Measurements from ENCODE around the gene ELK3.

ELK3 gene

DNA sequence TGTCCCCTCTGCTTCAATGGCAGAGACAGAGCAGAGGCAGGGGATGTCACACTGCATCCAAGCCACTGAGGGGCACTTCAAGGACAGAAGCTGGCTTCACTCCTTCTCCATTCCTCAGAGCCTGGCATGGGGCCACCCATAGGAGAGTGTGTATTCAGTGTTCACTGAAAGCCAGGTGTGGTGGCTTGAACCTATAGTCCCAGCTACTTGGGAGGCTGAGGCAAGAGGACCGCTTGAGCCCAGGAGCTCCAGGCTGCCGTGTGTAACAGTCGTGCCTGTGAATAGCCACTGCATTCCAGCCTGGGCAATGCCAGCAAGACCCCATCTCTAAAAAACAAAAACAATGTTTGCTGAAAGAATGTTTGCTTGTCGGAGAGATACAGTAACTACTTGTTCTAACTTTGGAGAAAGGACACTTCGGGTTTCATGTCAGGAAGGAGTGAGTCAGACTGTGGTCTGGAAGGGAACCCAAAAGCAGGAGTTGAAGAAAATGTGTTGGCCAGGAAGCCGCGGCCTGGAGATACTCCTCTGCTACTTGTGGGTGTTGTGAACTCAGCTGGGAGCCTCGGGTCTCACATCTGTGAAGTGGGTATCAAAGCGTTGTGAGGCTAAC is 43.4 kb downstream of the ELK3 start:
- peak; percentile 72 for DNase-seq

DNA sequence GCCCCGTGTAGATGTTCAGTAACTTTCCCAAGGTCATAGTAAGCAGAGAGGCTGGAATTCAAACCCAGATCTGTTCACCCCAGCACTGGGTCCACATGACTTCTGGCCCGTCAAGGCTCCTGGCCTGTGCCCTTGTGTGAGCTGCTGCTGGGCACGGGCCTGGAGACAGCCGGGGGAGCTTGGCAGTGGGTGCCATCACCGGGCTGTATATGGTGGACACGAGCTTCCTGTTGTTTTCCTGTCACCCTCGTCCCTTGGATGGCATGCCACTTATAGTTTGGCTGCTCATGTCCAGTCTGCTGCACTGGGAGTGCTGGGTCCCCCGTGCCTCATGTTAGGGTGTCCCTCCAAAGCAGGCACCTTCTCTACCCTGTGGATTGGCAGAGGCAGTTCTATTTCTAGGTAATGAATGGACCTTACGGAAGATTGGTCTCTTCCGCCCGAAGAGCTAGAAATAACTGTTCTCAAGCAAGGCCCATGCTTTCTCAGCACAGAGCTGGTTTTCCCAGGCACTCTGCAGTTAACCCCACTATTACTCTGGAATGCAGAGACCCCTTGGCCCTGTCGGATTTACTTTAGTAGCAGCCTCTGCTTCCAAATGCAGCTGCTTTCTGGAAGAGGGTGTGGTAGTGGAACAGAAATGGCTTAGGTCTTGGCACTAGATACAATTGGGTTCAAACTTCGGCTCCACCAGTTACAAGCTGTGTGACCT is 44.3 kb downstream of the ELK3 start:
- no peak for DNase-seq

DNA sequence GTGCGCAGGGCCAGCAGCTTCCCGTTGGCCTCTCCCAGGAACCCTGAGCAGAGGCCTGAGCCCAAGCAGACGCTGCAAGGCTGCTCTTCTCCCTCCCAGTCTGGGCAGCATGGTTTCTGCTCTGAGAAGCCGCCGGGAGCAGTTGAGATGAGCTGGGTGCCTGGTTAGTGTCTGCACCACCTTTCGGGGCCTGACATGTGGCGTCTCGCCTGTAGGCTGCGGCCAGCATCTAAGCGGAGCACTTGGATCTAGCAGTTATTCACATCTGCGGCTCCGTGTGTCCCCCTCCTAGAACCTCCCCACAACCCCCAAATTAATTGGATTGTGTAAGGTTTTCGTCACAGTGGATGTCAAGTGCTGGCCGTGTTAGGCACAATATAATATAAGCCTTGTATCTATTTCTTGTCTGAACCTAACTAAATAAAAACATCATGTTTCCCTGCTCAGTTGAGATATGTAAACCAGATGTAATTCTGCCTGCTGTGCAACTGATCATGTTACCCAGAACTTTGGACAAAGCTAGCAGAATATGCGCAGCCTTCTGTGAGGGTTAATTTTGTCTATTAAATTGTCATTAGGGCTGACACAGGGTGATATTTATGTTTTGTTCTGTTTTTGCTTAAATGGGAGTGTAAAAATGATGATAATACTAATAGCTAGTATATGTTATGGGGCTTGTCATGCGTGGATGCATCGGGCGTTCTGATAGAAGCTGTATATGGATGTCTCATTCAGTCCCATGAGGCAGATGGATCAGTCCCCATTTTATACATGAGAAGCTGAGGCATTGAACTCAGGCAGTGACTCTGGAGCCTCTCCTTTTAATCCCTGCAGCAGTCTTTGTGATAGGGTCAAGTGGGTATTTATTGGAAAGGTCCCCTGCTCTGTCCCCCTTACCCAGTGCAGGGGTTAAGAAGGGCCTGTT is 45.8 kb downstream of the ELK3 start:
- DNase-seq: no peak

DNA sequence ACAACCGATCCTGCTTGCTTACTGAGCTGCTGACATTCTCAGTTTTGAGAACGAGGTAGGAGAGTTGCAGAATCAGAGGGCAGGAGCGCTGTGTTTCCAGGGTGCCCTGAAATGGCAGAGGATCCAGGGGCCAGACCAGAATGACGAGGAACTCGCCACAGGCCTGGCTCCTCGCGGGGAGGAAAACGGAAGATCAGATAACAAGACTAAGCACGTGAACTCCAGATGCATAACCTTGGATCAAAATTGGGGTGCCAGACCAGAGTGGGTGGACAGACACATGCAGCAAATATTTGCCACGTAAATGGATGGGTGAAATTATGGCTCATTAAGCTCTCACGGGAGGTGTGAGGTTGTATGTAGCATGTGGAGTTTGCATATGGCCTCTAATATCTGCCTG is 46.5 kb downstream of the ELK3 start:
- DNase-seq: no peak

DNA sequence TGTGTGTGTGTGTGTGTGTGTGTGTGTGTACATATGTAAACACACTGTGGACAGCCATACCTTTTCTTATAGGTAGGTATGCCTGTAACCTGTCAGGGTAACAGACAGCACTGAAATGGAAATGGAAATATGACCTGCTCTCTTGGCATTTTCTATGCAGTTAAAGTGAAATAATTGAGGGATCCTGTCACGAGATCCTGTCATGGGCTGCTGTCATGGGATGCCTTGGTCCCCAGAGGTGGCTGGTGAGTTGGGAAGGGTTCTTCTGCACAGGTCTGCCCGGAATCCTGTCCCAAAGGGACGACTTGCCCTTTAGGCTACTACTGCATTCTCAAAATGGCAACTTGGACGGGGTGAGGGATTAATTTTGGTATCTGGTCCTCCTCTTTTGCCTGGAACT is 47.3 kb downstream of the ELK3 start:
- no peak for DNase-seq

DNA sequence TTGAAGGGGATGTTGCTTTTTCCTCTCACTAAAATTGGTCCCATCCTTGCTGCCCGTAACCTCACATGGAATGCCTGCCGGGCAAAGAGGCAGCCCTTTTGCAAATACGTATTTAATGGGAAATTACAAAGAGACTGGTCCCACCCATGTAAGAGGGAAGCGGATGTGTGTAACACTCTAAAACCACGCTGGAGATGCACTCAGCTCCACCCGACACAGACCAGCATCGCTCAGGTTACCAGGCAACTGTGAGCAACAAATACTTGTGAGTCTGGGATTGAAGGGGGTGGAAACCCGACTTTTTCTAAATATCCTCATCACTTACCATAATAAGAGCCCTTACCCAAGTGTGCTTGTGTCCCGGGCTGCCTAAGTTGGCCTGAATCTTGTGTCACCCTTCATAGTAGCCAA is 47.7 kb downstream of the ELK3 start:
- peak; percentile 63 for DNase-seq

DNA sequence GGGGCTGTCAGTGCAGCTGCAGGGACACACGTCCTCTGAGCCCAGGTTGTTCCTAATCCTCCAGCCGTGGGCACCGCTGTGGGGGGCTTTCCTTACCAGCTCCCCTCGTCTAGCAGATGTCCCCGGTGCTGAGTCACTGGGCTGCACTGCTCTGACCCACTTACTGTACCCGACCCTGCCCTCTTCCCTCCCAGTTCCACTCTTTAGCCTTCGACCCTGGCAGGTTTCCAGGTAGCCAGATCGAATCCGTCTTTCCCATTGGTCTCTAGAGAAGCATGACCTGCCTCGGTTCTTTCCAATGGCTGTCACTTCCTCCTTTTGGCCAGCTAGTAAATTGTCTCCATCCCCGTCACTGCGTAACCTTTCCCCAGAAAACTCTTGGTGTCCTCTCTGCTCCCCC is 48.4 kb downstream of the ELK3 start:
- DNase-seq: no peak

DNA sequence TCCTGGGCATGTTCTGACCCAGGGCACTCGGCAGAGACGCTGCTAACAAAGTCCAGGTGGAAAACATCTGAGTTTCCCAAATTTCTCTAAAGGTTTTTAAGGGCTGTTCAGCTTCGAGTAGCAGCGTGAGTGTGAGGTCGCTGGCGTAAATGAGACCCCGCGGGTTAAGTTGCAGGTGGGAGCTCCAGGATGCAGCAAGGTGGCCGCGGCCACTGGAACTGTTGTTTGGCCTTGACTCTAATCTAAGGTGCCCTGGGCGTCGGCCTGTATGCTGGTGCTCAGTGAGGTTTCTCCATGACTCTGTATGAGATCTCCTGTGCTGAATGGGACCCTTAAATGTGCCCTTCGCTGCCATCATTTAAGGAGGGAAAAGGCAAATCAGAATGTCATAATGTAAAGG is 50.7 kb downstream of the ELK3 start:
- DNase-seq: peak; percentile 18

DNA sequence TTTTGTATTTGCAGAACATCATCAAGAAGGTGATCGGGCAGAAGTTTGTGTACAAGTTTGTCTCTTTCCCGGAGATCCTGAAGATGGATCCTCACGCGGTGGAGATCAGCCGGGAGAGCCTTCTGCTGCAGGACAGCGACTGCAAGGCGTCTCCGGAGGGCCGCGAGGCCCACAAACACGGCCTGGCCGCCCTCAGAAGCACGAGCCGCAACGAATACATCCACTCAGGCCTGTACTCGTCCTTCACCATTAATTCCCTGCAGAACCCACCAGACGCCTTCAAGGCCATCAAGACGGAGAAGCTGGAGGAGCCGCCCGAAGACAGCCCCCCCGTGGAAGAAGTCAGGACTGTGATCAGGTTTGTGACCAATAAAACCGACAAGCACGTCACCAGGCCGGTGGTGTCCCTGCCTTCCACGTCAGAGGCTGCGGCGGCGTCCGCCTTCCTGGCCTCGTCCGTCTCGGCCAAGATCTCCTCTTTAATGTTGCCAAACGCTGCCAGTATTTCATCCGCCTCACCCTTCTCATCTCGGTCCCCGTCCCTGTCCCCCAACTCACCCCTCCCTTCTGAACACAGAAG is 52.8 kb downstream of the ELK3 start:
- DNase-seq: peak; percentile 10

DNA sequence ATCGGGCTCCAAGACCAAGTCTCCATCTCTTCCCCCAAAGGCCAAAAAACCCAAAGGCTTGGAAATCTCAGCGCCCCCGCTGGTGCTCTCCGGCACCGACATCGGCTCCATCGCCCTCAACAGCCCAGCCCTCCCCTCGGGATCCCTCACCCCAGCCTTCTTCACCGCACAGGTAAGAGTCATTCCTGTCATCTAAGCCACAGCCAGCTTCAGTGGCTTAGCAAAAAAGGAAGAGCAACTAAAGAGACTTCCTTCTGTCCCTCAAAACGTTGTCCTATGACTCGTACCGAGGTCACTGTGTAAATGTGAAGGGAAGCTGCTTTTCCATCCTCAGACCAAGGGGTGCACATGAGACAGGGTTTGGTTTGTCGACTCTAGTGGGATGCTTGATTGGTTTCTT is 53.4 kb downstream of the ELK3 start:
- DNase-seq: peak; percentile 30

DNA sequence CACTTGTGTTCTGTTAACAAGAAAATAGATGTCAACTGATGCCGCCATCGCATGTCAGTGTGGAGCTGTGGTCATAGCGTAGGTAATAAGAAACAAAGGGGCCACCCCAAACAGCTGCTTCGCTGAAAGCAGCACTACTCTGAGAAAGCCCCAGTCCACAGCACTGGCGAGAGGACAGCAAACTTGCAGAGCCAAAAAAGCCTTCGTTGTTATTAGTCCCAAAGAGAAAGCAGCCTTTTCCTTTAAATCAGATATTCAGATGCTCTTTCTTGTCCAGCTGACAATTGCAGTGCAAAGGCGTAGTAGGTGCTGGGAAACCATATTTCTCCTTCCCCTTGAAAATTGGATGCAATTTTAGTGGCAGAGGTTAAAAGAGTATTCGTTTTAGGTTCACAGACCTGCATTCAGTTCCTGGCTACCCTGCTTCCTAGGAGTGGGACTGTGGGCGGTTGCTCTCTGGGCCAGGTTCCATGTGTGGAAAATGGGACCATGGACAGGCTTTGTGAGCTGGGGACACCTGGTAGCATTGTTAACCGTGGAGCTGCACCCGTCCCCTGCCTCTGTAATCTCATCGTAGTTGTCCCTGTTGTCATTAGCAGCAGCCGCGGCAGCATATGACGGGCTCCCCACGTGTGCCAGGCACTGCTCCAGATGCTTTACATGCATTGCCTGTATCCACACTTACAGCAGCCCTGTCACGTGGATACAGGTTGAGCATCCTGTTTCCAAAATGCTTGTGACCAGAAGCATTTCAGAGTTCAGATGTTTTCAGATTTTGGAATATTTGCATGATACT is 54.2 kb downstream of the ELK3 start:
- DNase-seq: peak; percentile 19

DNA sequence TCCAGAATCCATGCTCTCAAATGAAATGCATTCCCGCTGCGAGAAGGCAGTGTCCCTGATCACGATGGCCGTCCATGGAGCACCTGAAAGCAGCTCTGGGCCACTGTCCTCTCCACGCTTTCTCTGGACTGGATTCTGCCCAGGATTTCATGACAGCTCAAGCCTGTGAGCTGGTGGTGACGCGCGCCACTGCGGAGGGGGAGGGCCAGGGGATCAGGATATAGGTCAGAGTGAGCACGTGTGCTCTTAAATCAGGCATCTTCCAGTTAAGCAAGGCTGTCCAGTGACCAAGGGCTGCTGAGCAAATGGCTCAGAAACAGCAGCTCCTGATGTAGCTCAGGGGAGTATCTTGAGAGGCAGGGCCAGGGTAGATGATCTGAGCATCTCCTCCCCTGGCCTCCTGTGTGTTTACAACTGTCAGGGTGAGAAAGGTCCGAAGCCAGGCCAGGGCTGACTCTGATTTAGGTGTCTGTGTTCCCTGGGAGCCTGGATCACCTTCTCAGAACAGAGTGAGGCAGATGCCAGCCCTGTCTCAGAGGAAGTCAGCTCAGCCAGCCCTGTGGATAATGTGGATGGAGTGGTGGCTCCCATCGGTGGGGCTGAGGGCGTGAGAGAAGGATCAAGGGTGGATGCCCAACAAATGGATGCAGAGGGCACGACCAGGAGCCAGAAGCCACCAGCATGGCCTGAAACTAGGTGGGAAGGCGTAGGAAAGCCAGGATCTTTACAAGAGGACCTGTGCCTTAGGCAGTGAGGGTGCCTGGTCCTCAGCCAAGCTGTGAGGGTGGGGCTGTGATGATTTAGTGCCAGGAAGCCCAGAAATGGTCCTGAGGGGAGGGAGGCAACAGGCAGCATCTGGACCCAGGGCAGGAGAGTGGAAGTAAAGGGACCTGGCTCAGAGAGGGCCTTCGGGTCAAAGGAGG is 55.3 kb downstream of the ELK3 start:
- DNase-seq: peak; percentile 18

DNA sequence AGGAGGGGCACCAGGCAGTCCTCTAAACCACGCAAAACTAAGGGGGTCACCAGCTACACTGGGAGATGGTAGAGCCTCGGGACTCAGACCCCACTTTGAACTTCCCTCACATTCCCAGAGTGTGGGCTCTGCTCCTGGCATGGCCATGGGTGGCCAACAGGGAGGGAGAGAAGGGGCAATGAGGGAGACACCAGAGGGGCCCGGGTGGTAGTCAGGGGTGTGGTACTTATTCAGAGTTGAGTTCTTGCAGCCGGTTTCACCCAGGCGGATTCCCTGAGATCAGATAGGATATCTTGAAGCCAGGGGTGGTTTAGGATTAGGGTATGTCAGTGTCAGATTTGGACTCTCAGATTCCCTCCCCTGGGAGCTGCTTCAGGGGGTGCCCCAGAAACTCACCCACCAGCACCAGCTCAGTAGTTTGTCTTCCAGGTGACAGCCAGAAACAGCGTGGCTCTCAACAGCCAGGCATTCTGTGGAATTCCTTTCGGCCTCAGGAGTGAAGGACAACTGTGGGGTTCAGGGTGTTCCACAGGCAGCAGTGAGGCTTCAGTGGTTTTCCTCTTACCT is 56.0 kb downstream of the ELK3 start:
- no peak for DNase-seq

DNA sequence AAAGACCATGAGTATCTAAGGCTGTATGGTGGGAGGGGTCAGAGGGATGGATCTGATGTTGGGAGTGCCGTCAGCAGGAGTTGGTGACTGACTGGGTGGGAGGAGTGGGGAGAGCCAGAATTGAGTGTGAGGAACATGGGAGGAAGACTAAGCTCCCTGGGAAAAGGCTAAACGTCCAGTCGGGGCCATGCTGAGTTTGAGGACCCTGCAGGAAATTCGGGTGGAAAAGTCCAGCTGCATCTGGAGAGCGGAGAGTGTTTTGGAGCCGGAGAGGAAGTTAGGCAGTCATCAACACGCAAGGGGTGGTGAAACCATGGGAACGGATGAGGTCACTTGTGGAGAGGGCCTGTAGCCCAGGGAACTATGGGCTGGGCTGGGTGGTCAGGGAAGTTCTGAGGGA is 60.9 kb downstream of the ELK3 start:
- DNase-seq: no peak

DNA sequence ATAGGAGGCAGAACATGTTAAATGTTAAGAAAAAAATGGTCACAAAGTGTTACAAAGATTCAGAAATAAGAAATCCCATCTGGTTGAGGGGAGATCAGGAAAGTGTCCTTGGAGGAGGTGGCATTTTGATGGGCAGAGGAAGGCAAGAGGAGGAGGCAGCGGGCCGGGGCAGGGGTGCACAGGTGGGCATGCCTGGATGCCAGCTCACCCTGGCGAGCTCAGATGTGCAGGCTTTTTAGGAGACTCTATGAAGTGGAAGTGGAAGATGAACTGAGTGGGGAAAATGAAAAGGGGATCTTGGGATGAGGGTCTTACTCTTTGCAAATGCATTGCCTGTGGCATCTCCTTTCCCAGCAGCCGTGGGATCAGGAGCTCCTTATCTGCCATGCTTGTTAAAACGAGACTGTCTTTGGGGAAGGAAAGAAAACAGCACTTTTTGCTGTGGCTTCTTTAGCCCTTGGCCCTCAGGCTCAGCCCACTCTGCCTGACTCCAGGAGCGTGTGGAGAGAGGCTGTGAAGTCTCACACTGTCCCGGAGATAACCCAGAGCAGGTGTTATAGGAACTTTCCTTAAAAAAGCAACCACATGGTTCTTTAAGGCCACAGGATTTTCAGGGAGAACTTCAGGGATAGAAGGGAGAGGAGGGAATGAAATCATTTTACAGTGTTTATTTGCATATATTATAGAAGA is 62.6 kb downstream of the ELK3 start:
- no peak for DNase-seq

DNA sequence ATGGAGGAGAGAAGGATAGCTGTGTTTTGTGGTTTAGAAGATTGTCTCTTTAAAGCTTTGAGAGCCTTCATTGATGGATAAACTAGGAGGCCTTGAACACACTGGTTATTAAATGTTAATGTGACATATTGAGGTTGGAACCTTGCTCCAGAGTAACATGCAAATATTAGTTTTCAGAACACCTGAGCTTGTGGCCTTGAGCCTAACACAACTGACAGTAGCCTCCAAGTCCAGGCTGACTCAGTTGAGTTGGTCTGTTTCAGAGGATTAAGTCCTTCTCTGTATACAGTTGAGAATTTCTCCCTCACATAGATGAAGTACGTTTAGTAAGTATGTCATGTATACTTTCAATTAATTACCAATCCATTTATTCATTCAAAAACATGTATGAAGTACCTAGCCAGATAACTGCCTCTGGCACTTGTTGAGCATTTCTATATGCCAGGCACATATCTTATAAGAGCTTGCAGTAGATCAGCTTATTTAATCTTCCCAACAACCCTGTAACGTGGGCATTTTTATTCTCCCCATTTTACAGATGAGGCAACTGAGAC is 63.5 kb downstream of the ELK3 start:
- DNase-seq: no peak

DNA sequence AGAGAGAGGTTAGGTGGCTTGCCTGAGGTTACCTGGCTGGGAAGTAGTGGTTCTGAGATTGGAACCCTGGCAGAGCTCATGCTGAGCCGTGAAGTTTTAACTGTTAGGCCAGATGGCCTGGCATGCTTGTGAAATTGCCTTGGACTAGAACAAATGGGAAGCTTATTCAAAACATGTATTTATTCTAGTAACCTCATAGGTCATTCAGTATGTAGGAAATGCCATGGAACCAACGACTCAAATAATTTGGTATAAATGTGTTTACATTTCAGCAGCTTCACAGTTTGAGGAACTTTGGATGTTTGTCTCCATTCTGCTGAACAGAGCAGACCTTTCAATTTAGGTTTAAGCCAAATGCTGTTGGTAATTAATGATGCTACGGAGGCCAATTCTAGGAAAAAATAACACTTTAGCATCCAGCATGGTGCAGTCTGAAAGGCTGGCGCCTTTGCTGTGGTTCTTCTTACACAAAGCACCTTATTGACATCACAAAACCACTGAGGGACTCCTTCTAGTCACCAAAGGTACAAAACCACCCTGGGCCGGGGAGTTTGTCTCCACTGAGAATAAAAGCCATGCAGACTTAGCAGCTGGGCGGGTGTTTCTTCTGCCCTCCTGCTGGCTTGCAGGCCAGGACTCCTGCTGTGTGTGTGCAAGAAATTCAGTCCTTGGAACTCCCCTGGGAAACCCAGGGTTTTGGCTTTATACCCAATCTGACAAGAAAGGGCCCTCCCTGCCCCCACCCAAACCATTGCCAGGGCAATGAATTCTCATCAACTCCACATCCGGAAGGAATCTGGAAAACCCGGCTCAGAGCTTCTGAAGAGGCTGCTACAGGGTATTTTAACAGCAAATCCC is 64.2 kb downstream of the ELK3 start:
- DNase-seq: no peak

DNA sequence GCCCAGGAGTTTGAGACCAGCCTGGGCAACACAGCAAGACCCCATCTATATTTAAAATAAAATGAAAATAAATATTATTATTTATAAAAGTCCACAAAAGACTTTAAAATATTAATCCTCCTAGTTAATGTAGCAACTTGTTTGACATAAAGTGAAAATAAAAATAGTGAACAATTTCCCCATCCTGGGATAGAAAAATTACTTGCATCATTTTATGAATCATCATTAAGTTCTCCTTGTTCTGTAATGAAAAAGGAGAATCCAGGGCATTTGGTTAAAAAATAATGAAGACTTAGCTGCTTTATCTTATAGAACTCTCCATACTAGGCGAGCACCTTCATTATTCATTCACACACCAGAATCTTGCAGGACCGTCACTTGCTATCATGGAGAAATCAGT is 66.1 kb downstream of the ELK3 start:
- DNase-seq: no peak

DNA sequence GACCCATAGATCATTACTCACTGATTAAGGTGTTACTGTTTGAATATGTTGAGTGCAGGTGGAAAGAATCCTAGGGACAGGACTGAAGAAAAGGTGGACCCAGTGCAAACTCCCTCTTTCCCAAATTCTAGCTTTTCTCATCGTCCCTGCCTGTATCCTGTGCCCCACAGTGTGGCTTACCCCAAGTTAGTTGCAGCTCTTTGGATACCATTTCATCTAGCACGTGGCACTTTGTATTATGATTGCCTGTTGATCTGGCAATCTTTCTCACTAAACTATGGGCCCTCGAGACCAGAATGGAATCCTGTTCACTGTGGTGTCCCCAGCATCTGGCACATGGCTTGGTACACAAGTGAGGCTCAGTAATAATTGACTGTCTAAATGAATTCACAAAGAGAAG is 66.5 kb downstream of the ELK3 start:
- DNase-seq: no peak

Measured in stimulated activated CD8-positive, alpha-beta memory T cell treated with anti-CD3 and anti-CD28 coated beads, Interleukin-4, amount 100 ng/mL, for 48 hours (primary cell).